8988T (cell line): Measurements from ENCODE around the gene MICAL3.

Experiments
- DNase-seq: peaks from one replicate; pipeline ENCODE4 v3.0.0; 2011

Gene MICAL3

GRCh38 chr22:17907748-17908051 lies 116.7 kb downstream of the MICAL3 start:
- DNase-seq: no peak

GRCh38 chr22:17906978-17907747 lies 117.2 kb downstream of the MICAL3 start:
- DNase-seq: no peak

- no peak for DNase-seq
These were observed 118.9 kb downstream of the MICAL3 start for GRCh38 chr22:17905445-17905844.

GRCh38 chr22:17903564-17904295 lies 120.6 kb downstream of the MICAL3 start:
- no peak for DNase-seq

- no peak for DNase-seq
These were observed 121.4 kb downstream of the MICAL3 start for GRCh38 chr22:17902960-17903359.

GRCh38 chr22:17898375-17898774 lies 126.0 kb downstream of the MICAL3 start:
- DNase-seq: no peak

- no peak for DNase-seq
These were observed 126.5 kb downstream of the MICAL3 start for GRCh38 chr22:17897858-17898257.

- DNase-seq: no peak
These were observed 126.9 kb downstream of the MICAL3 start for GRCh38 chr22:17897426-17897825.

- DNase-seq: peak; percentile 51
These were observed 127.8 kb downstream of the MICAL3 start for GRCh38 chr22:17896586-17896985.

GRCh38 chr22:17893900-17894535 lies 130.3 kb downstream of the MICAL3 start:
- no peak for DNase-seq

- DNase-seq: no peak
These were observed 132.0 kb downstream of the MICAL3 start for GRCh38 chr22:17892376-17892775.

- DNase-seq: no peak
These were observed 132.7 kb downstream of the MICAL3 start for GRCh38 chr22:17891481-17892167.

- DNase-seq: no peak
These were observed 133.5 kb downstream of the MICAL3 start for GRCh38 chr22:17890892-17891291.

GRCh38 chr22:17890245-17890671 lies 134.1 kb downstream of the MICAL3 start:
- no peak for DNase-seq

- no peak for DNase-seq
These were observed 135.5 kb downstream of the MICAL3 start for GRCh38 chr22:17888855-17889254.

- no peak for DNase-seq
These were observed 135.9 kb downstream of the MICAL3 start for GRCh38 chr22:17888439-17888838.

GRCh38 chr22:17884893-17885292 lies 139.5 kb downstream of the MICAL3 start:
- no peak for DNase-seq

- DNase-seq: no peak
These were observed 140.3 kb downstream of the MICAL3 start for GRCh38 chr22:17884084-17884483.

GRCh38 chr22:17883356-17883755 lies 141.0 kb downstream of the MICAL3 start:
- DNase-seq: no peak

- no peak for DNase-seq
These were observed 141.6 kb downstream of the MICAL3 start for GRCh38 chr22:17882727-17883126.

- DNase-seq: no peak
These were observed 142.2 kb downstream of the MICAL3 start for GRCh38 chr22:17882162-17882561.

GRCh38 chr22:17881366-17881765 lies 143.0 kb downstream of the MICAL3 start:
- DNase-seq: no peak

GRCh38 chr22:17880468-17880867 lies 143.9 kb downstream of the MICAL3 start:
- no peak for DNase-seq
